Astrocyte of the spinal cord (primary cell): ENCODE measurements around the gene GALNT10.
A peak's percentile ranks its signal among the peaks of the same experiment; 100 is the strongest.

ENCODE experiments used
- DNase-seq: peaks from one replicate; pipeline ENCODE4 v3.0.0; 2011; ENCODE audit warnings: low read depth, low spot score
- H3K4me3 ChIP-seq: 2 replicates; pipeline ENCODE4 v1.5.1; 2011; ENCODE audit warnings: low read depth, mild to moderate bottlenecking, low read length, moderate library complexity
- in situ Hi-C: cut with HindIII; loops from 2 replicates; pipeline ENCODE4 v1.10.0; 2017; ENCODE audit warnings: low sequenced_read_pairs
- TF ChIP-seq, protein P1 (sequence below): IDR thresholded peaks from 2 replicates; pipeline ENCODE4 v1.5.1; 2012; ENCODE audit warnings: low read depth, mild to moderate bottlenecking, low read length, inconsistent platforms

The GALNT10 gene

DNA sequence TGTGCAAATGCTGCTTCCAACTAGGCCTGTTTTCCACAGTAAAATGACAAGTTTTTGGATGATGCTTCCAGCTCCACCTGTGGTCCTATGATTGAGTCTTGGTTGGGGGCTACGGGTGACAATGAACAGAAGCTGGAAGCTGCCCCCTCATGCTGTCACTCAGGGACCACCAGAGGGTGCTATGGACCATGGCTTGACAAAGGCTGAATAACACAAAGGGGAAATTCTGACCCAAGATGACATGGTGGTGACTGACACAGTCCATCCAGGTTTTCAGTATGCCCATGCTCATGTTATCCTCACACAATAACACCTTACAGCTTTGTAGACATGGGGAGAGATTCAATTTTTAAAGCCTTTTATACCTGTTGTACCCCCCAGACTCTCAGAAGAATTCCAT is 231.3 kb downstream of the GALNT10 start:
- DNase-seq, result no peak
- H3K4me3 ChIP-seq, result no peak overlapping the region
- TF ChIP-seq, protein P1, sequence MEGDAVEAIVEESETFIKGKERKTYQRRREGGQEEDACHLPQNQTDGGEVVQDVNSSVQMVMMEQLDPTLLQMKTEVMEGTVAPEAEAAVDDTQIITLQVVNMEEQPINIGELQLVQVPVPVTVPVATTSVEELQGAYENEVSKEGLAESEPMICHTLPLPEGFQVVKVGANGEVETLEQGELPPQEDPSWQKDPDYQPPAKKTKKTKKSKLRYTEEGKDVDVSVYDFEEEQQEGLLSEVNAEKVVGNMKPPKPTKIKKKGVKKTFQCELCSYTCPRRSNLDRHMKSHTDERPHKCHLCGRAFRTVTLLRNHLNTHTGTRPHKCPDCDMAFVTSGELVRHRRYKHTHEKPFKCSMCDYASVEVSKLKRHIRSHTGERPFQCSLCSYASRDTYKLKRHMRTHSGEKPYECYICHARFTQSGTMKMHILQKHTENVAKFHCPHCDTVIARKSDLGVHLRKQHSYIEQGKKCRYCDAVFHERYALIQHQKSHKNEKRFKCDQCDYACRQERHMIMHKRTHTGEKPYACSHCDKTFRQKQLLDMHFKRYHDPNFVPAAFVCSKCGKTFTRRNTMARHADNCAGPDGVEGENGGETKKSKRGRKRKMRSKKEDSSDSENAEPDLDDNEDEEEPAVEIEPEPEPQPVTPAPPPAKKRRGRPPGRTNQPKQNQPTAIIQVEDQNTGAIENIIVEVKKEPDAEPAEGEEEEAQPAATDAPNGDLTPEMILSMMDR, result peak; percentile 54
- in situ Hi-C loops, result no loop called here

DNA sequence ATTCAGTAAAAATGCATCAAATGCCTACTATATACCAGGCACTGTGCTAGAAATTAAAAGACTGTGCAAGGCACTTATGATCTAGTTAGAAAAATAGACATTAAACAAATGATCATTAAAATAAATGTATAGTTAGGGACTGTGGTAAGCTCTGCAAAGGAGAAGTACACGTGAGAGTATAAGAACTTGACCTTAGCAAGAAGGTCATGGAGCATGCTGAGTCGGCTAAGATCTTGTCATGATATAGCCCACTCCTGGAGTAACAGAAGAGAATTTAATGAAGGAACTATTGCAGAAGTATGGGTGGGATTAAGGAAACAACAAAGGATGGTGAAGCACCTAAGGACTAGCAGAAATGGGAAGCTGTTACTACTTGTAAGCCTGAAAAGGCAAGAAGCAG is 231.8 kb downstream of the GALNT10 start:
- TF ChIP-seq, protein P1, result no peak
- no peak for DNase-seq
- in situ Hi-C loops, result no loop called here
- no peak overlapping the region for H3K4me3 ChIP-seq

DNA sequence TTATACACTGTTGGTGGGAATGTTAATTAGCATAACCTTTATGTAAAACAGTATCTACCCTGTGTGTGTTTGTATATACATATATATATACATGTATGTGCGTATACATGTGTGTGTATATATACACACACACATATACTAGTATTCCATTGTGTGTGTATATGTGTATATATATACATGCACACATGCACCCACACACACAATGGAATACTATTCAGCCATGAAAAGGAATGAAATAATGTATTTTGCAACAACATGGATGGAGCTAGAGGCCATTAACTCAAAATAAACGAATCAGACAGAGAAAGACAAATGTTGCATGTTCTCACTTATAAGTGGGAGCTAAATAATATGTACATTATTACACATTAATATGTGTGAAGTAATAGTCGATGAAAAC is 237.7 kb downstream of the GALNT10 start:
- DNase-seq, result no peak
- TF ChIP-seq, protein P1, result no peak
- in situ Hi-C loops, result no loop called here
- H3K4me3 ChIP-seq, result no peak overlapping the region

DNA sequence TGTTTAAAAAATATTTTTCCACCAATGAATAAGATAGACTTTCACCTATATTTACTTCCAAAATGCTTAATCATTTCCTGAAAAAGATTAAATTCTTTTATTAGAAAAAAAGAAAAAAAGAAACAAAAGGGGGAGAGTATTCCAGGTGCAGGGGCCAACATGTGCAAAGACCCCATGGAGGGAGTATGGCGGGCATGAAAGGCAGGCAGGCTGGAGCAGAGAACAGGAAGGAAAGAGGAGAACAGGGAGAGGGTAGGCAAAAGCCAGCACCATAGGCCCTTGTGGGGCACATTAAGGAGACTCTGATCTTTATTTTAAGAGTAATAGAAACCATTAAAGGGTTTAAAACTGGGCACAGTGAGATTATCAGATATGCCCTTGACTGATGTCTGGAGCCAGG is 238.8 kb downstream of the GALNT10 start:
- in situ Hi-C loops, result no loop called here
- TF ChIP-seq, protein P1, result no peak

DNA sequence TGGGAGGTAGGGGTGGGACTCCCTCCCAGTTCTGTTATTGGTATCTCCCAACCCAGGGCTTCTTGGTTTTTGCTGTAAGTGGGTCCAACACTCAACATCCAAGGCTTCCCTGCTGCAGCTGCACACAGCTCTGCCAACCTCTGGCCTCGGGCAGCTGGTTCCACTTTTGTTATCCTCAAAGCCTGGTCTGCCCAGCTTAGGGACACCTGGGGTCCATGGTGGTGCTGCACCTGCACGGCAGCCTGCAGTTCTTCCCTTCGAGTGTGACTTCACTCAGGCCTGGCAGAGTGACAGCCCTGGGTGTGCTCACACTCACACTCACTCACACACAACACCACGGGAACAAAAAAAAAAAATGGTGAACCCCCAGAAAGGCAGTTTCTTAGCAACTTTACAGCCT is 239.9 kb downstream of the GALNT10 start:
- no peak for DNase-seq
- TF ChIP-seq, protein P1, result no peak
- H3K4me3 ChIP-seq, result no peak overlapping the region
- in situ Hi-C loops, result no loop called here

More for the DNA sequence above, 238.8 kb downstream of the GALNT10 start:
- H3K4me3 ChIP-seq, result no peak overlapping the region
- DNase-seq, result no peak

DNA sequence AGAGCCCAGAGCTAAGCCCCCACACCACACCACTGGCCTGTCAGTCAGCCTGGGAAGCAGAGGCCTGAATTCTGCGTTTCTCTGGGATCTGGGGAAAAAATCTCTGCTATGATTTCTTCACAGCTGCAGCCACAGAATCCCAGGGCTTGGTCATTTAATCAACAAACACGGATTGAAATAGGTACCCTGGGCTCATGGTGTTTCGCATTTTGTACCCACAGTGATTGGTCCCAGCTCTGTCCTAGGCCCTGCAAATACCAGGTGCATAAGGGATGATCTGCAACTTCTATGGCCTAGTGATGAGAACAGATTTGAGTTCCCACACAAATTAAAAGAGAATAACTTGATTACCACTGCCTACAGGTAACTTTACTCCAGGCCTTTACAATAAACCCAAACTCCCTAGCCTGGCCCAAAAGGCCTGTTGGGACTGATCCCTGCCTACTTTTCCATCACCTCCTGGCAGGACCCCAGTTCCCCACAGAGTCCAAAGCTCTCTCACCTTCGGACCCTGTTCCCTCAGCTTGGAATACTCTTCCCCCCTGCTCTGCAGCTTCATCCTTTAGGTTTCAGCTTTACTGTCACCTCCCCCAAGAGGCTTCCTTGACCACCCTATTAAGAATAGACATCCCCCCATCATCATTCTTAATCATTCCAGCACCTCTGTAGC is 240.6 kb downstream of the GALNT10 start:
- TF ChIP-seq, protein P1, result no peak
- DNase-seq, result no peak
- in situ Hi-C loops, result no loop called here
- H3K4me3 ChIP-seq, result no peak overlapping the region
